K562 (cell line): ENCODE data around the gene ANKRD2. TPM values are rescaled to one million over a fixed set of nuclear protein-coding genes. Genes with fewer than 3 reads are reported as not detected.

Source experiments
- CBFA2T2 ChIP-seq: fragments of 450-650 bp; conservative IDR thresholded peaks from 2 replicates; pipeline ENCODE4 v1.6.1; 2017; ENCODE audit warnings: mild to moderate bottlenecking
- FOXO4 ChIP-seq: fragments of 450-650 bp; formaldehyde crosslinking; IDR thresholded peaks from 2 replicates; pipeline ENCODE4 v1.4.0; 2020; ENCODE audit warnings: mild to moderate bottlenecking, moderate library complexity
- HNRNPL ChIP-seq: fragments of 200-400 bp; formaldehyde crosslinking; IDR thresholded peaks from 2 replicates; pipeline ENCODE4 v1.6.1; 2017; ENCODE audit warnings: low read depth, mild to moderate bottlenecking, low read length
- JUNB ChIP-seq: fragments of 450-650 bp; formaldehyde crosslinking; conservative IDR thresholded peaks from 2 replicates; pipeline ENCODE4 v1.4.0; 2020; ENCODE audit warnings: mild to moderate bottlenecking
- MCM2 ChIP-seq: fragments of 450-650 bp; IDR thresholded peaks from 2 replicates; pipeline ENCODE4 v1.6.1; 2017; ENCODE audit warnings: low read depth, mild to moderate bottlenecking
- NFYB ChIP-seq: IDR thresholded peaks from 2 replicates; pipeline ENCODE4 v1.6.1; 2011; ENCODE audit warnings: mild to moderate bottlenecking, moderate library complexity; ENCODE audit not compliant: insufficient read length; ENCODE audit errors: extremely low read depth
- POLR3A ChIP-seq: IDR thresholded peaks from 2 replicates; pipeline ENCODE4 v1.6.1; 2011; ENCODE audit warnings: borderline replicate concordance, mild to moderate bottlenecking, moderate library complexity; ENCODE audit not compliant: insufficient read length, insufficient read depth; ENCODE audit errors: extremely low read depth
- RUNX1 ChIP-seq: sonication (generic); IDR thresholded peaks from 2 replicates; pipeline ENCODE4 v1.6.1; 2016; ENCODE audit warnings: antibody characterized with exemption, low read depth
- SREBF2 ChIP-seq: sonication (generic); formaldehyde crosslinking; IDR thresholded peaks from 2 replicates; pipeline ENCODE4 v1.4.0; 2020; ENCODE audit warnings: mild to moderate bottlenecking, missing genetic modification reagents
- TAF9B ChIP-seq: fragments of 450-650 bp; IDR thresholded peaks from 2 replicates; pipeline ENCODE4 v1.6.1; 2018; ENCODE audit warnings: mild to moderate bottlenecking; ENCODE audit not compliant: partially characterized antibody
- TFAP4 ChIP-seq: sonication (generic); formaldehyde crosslinking; IDR thresholded peaks from 2 replicates; pipeline ENCODE4 v1.8.0; 2022; ENCODE audit warnings: missing genetic modification reagents, mild to moderate bottlenecking, moderate library complexity, borderline replicate concordance
- polyA plus RNA-seq, 8 experiments: library from polyadenylated mRNA; depleted of rRNA in 4 of 8; stranded (reverse) in 5 of 8; unstranded in 3 of 8; fragments of >200 nt; fragmentation: Nextera tagmentation in 2 of 8; fragmentation: Illumina TruSeq in 1 of 8; extraction: Ambion mirVana in 2 of 8; extraction: Trizol in 1 of 8; gene quantifications; 2 replicates each; pipeline versions ENCODE4 v1.2.1 to v1.2.3, GENCODE V29; 2011 to 2014; ENCODE audit warnings: inconsistent platforms in 1 of 8, missing spikeins in 1 of 8
- total RNA-seq, 7 experiments: library from RNA; depleted of rRNA in 6 of 7; stranded (reverse); fragments of >200 nt in 6 of 7; fragmentation: Illumina TruSeq in 2 of 7; extraction: Trizol in 2 of 7; gene quantifications; 2 replicates each; pipeline versions ENCODE4 v1.2.1 to v1.2.3, GENCODE V29; 2011 to 2021; ENCODE audit warnings: low replicate concordance in 1 of 7
- TF ChIP-seq, protein P1 (sequence below): fragments of 450-650 bp; IDR thresholded peaks from 2 replicates; pipeline ENCODE4 v1.6.1; 2017; ENCODE audit warnings: antibody characterized with exemption, mild to moderate bottlenecking

ANKRD2 gene
- total and polyA plus RNA-seq, 9 of the 15 experiments (the other 6 are each of a cell fraction or from before 2014, with no cell fraction given): not detected

DNA sequence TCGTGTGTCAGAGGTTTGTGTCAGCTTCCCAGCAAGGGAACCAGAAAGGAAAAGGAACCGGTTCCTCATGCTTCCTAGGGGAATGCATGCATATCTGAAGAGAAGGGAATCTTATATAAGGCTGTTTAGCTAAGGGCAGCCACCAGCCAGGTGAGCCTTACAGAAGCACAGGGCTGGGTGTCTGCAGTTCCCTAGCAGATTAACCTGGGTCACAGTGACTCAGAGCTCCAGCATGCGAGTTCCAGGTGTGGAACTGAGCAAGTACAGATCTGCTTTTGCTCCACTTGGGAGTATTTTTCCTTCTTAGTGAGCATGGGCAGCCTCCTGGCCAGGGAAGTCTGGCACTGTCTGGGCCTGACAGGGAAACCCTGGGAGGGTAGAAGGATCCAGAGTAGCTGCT is 957 bp upstream of the ANKRD2 start (continued):
- TF ChIP-seq, protein P1, sequence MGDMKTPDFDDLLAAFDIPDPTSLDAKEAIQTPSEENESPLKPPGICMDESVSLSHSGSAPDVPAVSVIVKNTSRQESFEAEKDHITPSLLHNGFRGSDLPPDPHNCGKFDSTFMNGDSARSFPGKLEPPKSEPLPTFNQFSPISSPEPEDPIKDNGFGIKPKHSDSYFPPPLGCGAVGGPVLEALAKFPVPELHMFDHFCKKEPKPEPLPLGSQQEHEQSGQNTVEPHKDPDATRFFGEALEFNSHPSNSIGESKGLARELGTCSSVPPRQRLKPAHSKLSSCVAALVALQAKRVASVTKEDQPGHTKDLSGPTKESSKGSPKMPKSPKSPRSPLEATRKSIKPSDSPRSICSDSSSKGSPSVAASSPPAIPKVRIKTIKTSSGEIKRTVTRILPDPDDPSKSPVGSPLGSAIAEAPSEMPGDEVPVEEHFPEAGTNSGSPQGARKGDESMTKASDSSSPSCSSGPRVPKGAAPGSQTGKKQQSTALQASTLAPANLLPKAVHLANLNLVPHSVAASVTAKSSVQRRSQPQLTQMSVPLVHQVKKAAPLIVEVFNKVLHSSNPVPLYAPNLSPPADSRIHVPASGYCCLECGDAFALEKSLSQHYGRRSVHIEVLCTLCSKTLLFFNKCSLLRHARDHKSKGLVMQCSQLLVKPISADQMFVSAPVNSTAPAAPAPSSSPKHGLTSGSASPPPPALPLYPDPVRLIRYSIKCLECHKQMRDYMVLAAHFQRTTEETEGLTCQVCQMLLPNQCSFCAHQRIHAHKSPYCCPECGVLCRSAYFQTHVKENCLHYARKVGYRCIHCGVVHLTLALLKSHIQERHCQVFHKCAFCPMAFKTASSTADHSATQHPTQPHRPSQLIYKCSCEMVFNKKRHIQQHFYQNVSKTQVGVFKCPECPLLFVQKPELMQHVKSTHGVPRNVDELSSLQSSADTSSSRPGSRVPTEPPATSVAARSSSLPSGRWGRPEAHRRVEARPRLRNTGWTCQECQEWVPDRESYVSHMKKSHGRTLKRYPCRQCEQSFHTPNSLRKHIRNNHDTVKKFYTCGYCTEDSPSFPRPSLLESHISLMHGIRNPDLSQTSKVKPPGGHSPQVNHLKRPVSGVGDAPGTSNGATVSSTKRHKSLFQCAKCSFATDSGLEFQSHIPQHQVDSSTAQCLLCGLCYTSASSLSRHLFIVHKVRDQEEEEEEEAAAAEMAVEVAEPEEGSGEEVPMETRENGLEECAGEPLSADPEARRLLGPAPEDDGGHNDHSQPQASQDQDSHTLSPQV: no peak
- TF ChIP-seq RUNX1 (no peak), MCM2 (no peak), HNRNPL (no peak), POLR3A (no peak), FOXO4 (CRISPR knock-in tag) (no peak), SREBF2 (CRISPR knock-in tag) (no peak), NFYB (no peak), CBFA2T2 (no peak), TFAP4 (CRISPR knock-in tag) (no peak), TAF9B (no peak), JUNB (no peak)
